Astrocyte (in vitro differentiated cells and primary cell): ENCODE data around the gene ZFP69B.

ENCODE experiments used
- CTCF ChIP-seq: IDR thresholded peaks from 2 replicates; pipeline ENCODE4 v1.5.1; 2011; ENCODE audit warnings: low read depth, mild to moderate bottlenecking, inconsistent platforms, low read length, moderate library complexity; ENCODE audit not compliant: insufficient read depth
- EZH2 ChIP-seq: IDR thresholded peaks from 2 replicates; pipeline ENCODE4 v1.6.1; 2012; ENCODE audit warnings: mild to moderate bottlenecking, low read length, inconsistent platforms; ENCODE audit not compliant: insufficient read depth

DNA sequence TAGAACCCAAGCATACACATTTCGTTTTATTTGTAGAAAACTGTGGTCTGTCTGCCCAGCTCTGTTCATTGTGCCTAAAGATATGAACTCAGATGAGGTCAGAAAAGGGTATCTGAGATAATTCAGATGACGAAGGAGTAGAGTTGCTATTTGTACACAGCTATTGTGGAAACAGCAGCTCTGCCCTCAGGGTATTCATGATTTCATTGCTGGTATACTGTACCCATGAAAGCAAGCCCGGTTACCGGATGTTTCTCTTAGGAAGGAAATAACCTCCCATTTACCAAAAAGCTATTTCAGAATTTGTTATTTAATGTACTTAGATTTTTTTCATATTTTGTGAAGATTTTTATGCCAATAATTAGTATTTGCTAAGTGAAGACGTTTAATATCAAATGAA lies 39.0 kb upstream of the ZFP69B start:
- no peak for TF ChIP-seq CTCF
- no peak for TF ChIP-seq EZH2
